ENCODE results near the gene AGBL1.

The AGBL1 gene

GRCh38 chr15:86255247-86255646, 175.6 kb downstream of the AGBL1 start:
- no peak for DNase-seq

GRCh38 chr15:86256628-86257027, 177.0 kb downstream of the AGBL1 start:
- no peak for DNase-seq

- DNase-seq: no peak
Measured at GRCh38 chr15:86259589-86259988, 179.9 kb downstream of the AGBL1 start.

- DNase-seq: no peak
Measured at GRCh38 chr15:86263230-86263629, 183.6 kb downstream of the AGBL1 start.

- no peak for DNase-seq
Measured at GRCh38 chr15:86266896-86267484, 187.3 kb downstream of the AGBL1 start.

- no peak for DNase-seq
Measured at GRCh38 chr15:86267892-86268291, 188.2 kb downstream of the AGBL1 start.

GRCh38 chr15:86268558-86268957, 188.9 kb downstream of the AGBL1 start:
- no peak for DNase-seq

GRCh38 chr15:86273309-86273708, 193.6 kb downstream of the AGBL1 start:
- no peak for DNase-seq

GRCh38 chr15:86275361-86275760, 195.7 kb downstream of the AGBL1 start:
- no peak for DNase-seq

- DNase-seq: no peak
Measured at GRCh38 chr15:86278586-86278985, 198.9 kb downstream of the AGBL1 start.

GRCh38 chr15:86284635-86285034, 205.0 kb downstream of the AGBL1 start:
- DNase-seq: no peak

- DNase-seq: no peak
Measured at GRCh38 chr15:86295511-86295910, 215.8 kb downstream of the AGBL1 start.

- no peak for DNase-seq
Measured at GRCh38 chr15:86296769-86297168, 217.1 kb downstream of the AGBL1 start.

- no peak for DNase-seq
Measured at GRCh38 chr15:86300390-86301125, 220.9 kb downstream of the AGBL1 start.

GRCh38 chr15:86311568-86312280, 232.1 kb downstream of the AGBL1 start:
- DNase-seq: no peak

- DNase-seq: no peak
Measured at GRCh38 chr15:86312486-86312885, 232.8 kb downstream of the AGBL1 start.

- no peak for DNase-seq
Measured at GRCh38 chr15:86316216-86316615, 236.5 kb downstream of the AGBL1 start.

- DNase-seq: no peak
Measured at GRCh38 chr15:86316726-86317383, 237.2 kb downstream of the AGBL1 start.

GRCh38 chr15:86317384-86317740, 237.7 kb downstream of the AGBL1 start:
- no peak for DNase-seq

GRCh38 chr15:86322629-86323028, 243.0 kb downstream of the AGBL1 start:
- no peak for DNase-seq

GRCh38 chr15:86327230-86327865, 247.7 kb downstream of the AGBL1 start:
- no peak for DNase-seq

GRCh38 chr15:86328658-86329057, 249.0 kb downstream of the AGBL1 start:
- DNase-seq: no peak

Measured in CD4-positive, alpha-beta T cell treated with Interleukin-17A for 4 hours (primary cell).